Epidermal melanocyte (primary cell): ENCODE results near the gene OBI1.

Source experiments
- DNase-seq: peaks from one replicate; pipeline ENCODE4 v3.0.0; 2011; ENCODE audit warnings: low spot score; ENCODE audit not compliant: insufficient read length

Gene OBI1

GRCh38 chr13:78658630-78659449, at the start of gene OBI1:
OBI1 (minus strand) TSS chr13:78659155; CDS start chr13:78659120, 35 bp downstream.
- peak; percentile 66 for DNase-seq

GRCh38 chr13:78701383-78701782, 42.4 kb upstream of the OBI1 start:
- DNase-seq, result no peak

- DNase-seq, result no peak
These were observed 41.4 kb upstream of the OBI1 start for GRCh38 chr13:78700121-78700910.

GRCh38 chr13:78689011-78689410, 30.1 kb upstream of the OBI1 start:
- DNase-seq, result no peak

- DNase-seq, result no peak
These were observed 27.5 kb upstream of the OBI1 start for GRCh38 chr13:78686461-78686860.

GRCh38 chr13:78680576-78681350, 21.8 kb upstream of the OBI1 start:
- no peak for DNase-seq

GRCh38 chr13:78680115-78680561, 21.2 kb upstream of the OBI1 start:
- no peak for DNase-seq

GRCh38 chr13:78679329-78679728, 20.4 kb upstream of the OBI1 start:
- no peak for DNase-seq

- DNase-seq, result no peak
These were observed 16.2 kb upstream of the OBI1 start for GRCh38 chr13:78675112-78675511.

- DNase-seq, result no peak
These were observed 15.7 kb upstream of the OBI1 start for GRCh38 chr13:78674638-78675037.

- no peak for DNase-seq
These were observed 3.5 kb upstream of the OBI1 start for GRCh38 chr13:78662467-78662866.

- DNase-seq, result no peak
These were observed 1.5 kb upstream of the OBI1 start for GRCh38 chr13:78660495-78660857.

GRCh38 chr13:78659732-78660494, 958 bp upstream of the OBI1 start:
- DNase-seq, result no peak

GRCh38 chr13:78659450-78659730, 435 bp upstream of the OBI1 start:
- DNase-seq, result no peak

GRCh38 chr13:78657699-78658629, 991 bp downstream of the OBI1 start:
- peak; percentile 25 for DNase-seq

GRCh38 chr13:78655906-78656305, 3.0 kb downstream of the OBI1 start:
- no peak for DNase-seq

- DNase-seq, result no peak
These were observed 3.9 kb downstream of the OBI1 start for GRCh38 chr13:78655007-78655406.

GRCh38 chr13:78652651-78653050, 6.3 kb downstream of the OBI1 start:
- DNase-seq, result no peak

GRCh38 chr13:78650717-78651083, 8.3 kb downstream of the OBI1 start:
- no peak for DNase-seq

GRCh38 chr13:78649997-78650716, 8.8 kb downstream of the OBI1 start:
- DNase-seq, result no peak
